Testis (tissue), 2 donors: ENCODE data around the gene PCSK5.

Experiments used
- POLR2A ChIP-seq: fragments of 450-650 bp; IDR thresholded peaks from one replicate; pipeline ENCODE4 v1.6.1; 2017; ENCODE audit warnings: antibody characterized with exemption, mild to moderate bottlenecking, moderate library complexity
- TF ChIP-seq, protein P1 (sequence below), 3 experiments: fragments of 450-650 bp in 2 of 3; fragments of 200-600 bp in 1 of 3; sonication (generic) in 1 of 3; IDR thresholded peaks; one replicate each; pipeline ENCODE4 v1.5.1; 2016 to 2019; ENCODE audit warnings: antibody characterized with exemption in 3 of 3, mild to moderate bottlenecking in 2 of 3, moderate library complexity in 1 of 3

DNA sequence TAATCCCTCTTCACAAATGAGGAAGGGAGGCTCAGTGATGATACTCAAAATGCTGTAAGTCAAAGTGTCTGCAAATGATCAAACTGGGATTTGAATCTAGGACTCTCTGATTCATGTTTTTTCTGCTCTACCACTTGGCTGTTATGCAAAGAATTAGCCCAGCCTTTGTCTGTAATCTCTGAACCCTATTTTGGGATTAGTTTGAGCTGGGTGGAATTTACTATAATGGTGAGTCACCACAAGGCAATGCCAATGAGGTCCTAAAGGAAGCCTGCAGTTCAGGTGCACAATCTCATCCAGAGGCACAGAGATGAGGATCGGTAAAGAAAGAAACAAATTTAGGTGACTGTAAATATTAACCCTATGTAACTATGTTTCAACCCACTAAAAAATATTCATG, 474.6 kb downstream of the PCSK5 start:
- no peak for TF ChIP-seq POLR2A
- TF ChIP-seq, protein P1, sequence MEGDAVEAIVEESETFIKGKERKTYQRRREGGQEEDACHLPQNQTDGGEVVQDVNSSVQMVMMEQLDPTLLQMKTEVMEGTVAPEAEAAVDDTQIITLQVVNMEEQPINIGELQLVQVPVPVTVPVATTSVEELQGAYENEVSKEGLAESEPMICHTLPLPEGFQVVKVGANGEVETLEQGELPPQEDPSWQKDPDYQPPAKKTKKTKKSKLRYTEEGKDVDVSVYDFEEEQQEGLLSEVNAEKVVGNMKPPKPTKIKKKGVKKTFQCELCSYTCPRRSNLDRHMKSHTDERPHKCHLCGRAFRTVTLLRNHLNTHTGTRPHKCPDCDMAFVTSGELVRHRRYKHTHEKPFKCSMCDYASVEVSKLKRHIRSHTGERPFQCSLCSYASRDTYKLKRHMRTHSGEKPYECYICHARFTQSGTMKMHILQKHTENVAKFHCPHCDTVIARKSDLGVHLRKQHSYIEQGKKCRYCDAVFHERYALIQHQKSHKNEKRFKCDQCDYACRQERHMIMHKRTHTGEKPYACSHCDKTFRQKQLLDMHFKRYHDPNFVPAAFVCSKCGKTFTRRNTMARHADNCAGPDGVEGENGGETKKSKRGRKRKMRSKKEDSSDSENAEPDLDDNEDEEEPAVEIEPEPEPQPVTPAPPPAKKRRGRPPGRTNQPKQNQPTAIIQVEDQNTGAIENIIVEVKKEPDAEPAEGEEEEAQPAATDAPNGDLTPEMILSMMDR (IDR thresholded peaks at IDR 0.05): no peak
